Mucosa of gallbladder (tissue), 1 donor: ENCODE data around the gene KIAA1958. TPM values are rescaled to one million over a fixed set of nuclear protein-coding genes. Genes with fewer than 3 reads are reported as not detected.

Source experiments
- total RNA-seq: library from RNA; stranded (reverse); gene quantifications from one replicate; pipeline ENCODE4 v1.2.1, GENCODE V29; 2021
- donor health status: DM: no; HTN: no; CAD: no.

The KIAA1958 gene
- total RNA-seq, 1 donor from 2014 or later: 11.3 TPM

Other genes starting within 250 kb of the KIAA1958 start
- 65.2 TPM for gene PTBP3, start 153.2 kb upstream of the KIAA1958 start, total RNA-seq
- gene HSDL2, start 106.7 kb upstream of the KIAA1958 start, total RNA-seq: 40.3 TPM
- gene INIP, start 231.3 kb downstream of the KIAA1958 start, total RNA-seq: 21.5 TPM